Measurements from ENCODE around the gene GRM6.

GRM6 gene

DNA sequence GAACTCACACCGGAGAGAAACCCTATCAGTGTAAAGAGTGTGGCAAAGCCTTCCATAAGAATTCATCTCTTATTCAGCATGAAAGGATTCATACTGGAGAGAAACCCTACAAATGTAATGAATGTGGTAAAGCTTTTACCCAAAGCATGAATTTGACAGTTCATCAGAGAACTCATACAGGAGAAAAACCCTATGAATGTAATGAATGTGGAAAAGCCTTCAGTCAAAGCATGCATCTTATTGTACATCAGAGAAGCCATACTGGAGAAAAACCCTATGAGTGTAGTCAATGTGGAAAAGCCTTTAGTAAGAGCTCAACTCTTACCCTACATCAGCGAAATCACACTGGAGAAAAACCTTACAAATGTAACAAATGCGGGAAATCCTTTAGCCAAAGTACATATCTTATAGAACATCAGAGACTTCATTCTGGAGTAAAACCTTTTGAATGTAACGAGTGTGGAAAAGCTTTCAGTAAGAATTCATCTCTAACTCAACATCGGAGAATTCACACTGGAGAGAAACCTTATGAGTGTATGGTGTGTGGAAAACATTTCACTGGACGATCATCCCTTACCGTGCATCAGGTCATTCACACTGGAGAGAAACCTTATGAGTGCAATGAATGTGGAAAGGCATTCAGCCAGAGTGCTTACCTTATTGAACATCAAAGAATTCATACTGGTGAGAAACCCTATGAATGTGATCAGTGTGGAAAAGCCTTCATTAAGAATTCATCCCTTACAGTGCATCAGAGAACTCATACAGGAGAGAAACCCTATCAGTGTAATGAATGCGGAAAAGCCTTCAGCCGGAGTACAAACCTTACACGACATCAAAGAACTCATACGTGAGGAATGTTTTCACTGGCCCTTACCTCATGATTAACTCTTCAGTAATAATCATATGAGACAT is 63.0 kb downstream of the GRM6 start:
- no peak overlapping the region for H3K27ac ChIP-seq (ENCODE audit: low read length)
- DNase-seq = no peak
- no peak for TF ChIP-seq EZH2phosphoT487 (IDR thresholded peaks at IDR 0.05; ENCODE audit: low read length)
- no peaks in the 10 kb centered on the region for H3F3A ChIP-seq (ENCODE audit: insufficient read depth, low read length)
- no peaks in the 10 kb centered on the region for H3K9me2 ChIP-seq (replicated peaks; ENCODE audit: insufficient read depth, low read length)
- no peaks in the 10 kb centered on the region for H4K20me1 ChIP-seq (ENCODE audit: insufficient read depth, low read length)
- H3K4me1 ChIP-seq (ENCODE audit: low read length) = no peaks in the 10 kb centered on the region
- H3K36me3 ChIP-seq (replicated peaks; ENCODE audit: insufficient read depth, low read length) = no peaks in the 10 kb centered on the region
- H3K4me2 ChIP-seq (ENCODE audit: low read depth, low read length) = no peak overlapping the region
- no peak overlapping the region for H3K9ac ChIP-seq (ENCODE audit: low read length)
- H2AFZ ChIP-seq (ENCODE audit: low read length) = no peak overlapping the region
- no peaks in the 10 kb centered on the region for H3K9me3 ChIP-seq (replicated peaks; ENCODE audit: insufficient read depth, low read length)
- no peak overlapping the region for H3K4me3 ChIP-seq (ENCODE audit: low read length)
- H3K27me3 ChIP-seq (replicated peaks; ENCODE audit: insufficient read depth, low read length) = no peaks in the 10 kb centered on the region
- no peaks in the 10 kb centered on the region for H3K79me2 ChIP-seq (ENCODE audit: low read length)
